GOT3 (cell line): Measurements from ENCODE around the gene TGFBI.

Experiments
- DNase-seq: peaks from one replicate; lab custom pipeline; 2025; ENCODE audit warnings: mixed read lengths; lab: John Stamatoyannopoulos, UW

Gene TGFBI

DNA sequence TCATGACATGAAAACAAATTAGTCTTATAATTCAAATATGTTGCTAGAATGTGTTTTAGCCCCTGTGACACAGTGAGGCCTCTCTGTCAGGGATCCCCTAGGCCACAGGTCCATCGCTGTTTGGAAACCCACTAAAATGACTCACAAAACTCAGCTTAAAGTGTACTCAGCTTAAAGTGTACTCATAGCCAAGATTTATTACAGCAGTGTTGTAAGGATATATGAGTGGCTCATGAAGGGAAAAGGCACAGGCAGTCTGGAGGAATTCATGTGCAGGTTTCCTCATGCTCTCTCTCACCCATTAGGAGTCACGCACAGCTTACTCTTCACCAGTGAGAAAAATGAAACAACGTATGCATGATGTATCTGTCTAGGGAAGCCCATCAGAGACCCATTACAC is 24.4 kb upstream of the TGFBI start:
- no peak for DNase-seq

DNA sequence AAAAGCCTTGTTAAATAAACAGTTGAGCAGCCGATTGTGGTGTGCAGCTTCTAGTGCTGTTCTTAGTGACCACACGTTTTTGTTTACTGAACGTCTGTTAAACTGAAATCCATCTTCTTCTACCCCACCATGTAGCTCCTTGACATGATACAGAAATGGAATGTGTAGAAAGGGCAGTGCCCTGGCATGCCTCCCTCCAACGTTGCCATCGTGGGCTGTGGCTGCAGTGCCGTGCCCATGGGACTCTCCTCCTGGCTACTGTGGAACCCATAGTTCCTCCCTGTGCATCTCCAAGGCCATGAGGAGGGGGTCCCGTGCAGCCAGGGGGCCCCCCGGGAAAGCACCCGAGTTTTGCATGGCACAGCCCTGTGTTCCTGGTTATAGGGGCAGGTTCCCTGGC is 23.3 kb upstream of the TGFBI start:
- DNase-seq = no peak

DNA sequence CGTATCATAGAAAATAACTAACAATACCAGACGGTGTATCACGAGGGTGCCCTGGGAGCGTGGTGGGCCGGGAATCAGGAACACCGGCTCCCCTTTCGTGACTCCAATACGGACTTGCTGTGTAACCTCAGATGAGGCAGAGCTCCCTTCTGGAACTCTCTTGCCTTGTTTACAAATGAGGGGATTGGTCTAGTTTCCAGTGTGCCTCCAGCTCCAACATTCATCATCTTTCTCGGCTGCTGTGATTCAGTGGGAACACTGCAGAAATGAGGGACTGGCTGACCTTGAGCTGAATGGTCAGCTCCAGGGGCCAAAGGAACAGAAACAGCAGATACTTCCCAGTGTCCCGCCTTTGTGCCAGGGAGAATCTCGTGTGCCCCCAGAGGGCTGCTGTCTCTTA is 22.6 kb upstream of the TGFBI start:
- no peak for DNase-seq

DNA sequence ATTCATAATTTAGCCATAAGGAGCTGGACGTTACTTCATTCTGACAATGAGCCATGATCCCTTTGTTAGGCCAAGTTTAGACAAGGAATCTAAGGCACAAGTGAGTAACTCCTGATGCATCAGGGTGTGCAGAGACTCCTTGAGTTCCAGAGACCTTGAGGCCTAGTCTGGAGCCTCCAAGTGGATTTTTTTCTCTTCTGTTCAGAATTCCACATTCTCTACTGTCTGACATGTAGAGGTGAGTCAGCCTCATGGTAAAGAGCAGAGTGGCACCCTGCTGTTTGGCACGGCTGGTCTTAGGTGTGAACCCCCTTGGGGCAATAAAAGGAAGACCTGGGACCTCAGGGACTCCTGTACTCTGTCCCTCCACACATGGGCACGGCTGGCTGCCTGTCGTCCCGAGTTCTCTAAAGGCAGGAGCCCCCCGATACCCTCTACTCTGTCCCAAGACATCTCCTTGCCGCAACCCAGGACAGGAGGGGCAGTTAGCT is 22.0 kb upstream of the TGFBI start:
- no peak for DNase-seq

DNA sequence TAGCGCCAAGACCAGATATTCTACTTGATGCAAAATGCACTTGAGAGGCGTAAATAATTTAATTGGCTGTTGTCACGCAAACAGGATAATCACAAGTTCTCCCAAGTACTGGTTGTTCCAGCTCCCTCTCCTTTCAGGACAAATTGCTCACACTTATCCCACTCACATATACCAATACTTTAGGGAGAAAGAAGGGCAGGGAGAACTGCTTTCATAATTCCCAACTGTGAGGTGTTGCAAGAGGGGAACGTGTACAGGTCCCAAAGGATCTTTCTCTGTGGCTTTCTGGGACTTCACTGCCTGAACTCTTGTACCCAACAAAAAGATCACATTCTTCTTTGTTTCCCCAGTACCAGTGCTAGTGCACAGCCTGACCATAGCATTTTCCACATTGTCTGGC is 21.5 kb upstream of the TGFBI start:
- no peak for DNase-seq

DNA sequence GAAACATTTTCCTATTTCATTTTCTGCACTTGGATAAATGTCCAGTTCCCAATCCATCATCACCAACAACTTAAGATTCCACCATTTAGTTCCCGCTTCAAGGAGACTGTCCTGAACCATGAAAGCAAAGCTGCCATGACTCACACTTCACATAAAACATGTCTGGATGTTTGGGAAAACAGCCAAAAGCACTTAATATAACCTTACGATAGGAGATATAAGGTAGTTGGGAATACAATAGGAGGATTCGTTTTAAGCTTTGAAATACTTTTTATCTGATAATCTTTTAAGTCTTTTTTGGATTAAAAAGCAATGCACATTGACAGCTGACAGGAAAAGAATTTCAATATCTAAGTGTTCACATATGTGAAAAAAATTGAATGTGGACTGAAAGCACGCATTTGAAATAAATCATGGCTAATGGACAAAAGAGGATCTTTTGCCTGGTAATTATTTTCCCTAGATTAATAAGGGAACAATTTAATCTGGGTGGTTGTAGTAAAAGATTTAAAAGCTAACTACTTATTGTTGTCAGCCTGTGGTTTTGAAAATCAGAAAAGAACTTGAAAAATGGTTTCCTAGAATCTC is 17.3 kb upstream of the TGFBI start:
- DNase-seq = no peak

DNA sequence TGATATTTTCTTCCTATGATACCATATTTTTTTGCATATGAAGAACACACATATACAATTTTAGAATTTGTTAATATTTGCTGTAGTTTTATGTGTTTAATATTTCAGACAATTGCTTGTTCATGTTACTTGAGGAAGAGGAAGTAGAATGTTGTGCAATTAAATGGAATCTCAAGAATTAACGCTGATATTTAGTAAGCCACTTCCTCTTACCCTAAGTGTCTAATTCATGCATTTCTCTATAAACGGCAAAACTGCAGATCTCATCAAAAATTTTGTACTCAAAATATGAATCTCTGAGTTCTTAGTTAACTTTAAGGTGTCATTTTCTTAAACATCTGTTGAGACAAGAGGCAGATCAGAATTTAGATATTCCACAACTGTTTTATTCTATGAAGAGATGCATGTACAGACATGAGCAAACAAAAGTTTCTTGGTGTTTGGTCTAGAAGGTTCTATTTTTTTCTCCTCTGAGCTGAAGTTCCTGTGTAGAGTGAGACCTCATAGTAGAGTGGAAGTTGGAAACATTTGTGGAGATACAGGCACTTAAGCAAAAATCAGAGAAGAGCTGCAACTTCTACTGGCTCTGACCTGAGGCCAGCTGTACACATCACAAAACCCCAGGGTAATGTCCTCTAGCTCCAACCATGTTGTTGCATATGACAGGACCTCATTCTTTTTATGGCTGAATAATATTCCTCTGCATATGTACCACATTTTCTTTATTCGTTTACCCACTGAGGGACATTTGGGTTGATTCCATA is 16.6 kb upstream of the TGFBI start:
- DNase-seq = no peak

DNA sequence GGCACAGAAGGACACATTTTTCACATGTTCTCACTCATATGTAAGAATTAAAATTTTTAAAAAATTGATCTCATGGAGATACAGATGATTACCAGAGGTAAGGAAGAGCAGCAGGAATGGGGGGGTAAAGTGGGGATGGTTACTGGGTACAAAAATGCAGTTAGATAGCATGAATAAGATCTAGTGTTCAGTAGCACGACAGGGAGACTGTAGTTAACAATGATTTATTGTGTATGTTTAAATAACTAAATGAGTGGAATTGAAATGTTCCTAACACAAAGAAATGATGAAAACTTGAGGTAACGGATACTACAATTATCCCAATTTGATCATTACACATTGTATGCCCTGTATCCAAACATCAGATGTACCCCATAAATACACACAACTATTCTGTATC is 15.2 kb upstream of the TGFBI start:
- no peak for DNase-seq

DNA sequence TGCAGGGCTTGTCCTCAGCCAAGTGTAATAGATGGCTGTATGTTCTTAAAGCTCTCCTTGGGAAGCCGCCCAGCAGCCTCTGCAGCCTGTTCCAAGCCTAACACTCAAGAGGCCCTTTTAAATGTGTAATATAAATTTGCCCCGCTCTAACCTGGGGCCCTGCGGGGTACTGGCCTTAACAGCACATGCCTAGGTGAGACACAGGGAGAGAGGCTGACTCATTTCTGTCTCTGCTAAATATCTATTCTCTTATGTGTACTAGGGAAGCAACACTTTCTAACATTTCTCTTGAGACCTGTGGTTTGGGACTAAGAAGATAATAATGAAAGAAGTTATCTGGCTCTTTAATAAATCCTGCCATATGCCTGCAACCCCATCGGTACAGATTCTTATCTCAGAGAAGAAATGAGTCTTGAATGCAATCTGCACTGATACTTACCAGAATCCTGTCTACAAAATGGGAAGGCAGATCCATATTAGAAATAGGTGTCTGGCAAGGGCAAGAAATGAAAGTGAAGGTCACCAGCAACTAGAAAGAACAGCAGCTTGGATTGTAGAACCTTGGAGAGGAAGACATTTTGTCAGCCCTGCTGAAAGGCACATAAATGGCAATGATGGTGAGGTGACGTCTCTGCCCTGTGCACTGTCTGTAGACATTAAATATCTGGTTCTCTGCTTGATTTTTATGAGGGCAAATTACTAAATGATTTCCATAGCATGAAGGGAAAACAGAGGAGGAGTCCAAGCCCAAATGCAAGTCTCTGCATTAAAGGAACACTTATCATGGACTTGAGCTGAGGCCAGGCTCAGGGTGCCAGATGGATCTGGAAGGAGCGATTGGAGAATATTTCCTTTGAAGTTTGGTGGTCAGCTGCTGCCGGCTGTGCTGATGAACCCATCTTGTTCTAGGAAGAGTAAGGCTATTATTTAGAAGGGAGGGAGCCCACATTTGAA is 14.5 kb upstream of the TGFBI start:
- no peak for DNase-seq

DNA sequence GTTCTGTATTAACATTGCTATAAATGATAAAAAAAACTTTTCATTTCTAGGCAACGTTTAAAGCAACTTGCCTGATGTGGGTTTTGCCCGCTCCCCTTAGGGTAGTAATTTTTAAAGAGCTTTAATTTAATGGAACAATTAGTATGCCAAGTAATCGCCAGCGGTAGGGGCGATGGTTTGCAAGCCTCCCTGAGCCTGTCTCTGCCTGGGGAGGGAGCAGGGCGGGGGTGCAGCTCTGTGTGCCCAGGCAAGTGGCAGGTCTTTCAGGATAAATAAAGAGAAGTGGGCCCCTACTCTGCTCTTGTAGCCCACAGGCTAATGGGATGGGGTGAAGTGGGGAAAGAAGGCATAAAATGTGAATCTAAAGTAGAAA is 13.8 kb upstream of the TGFBI start:
- DNase-seq = no peak

DNA sequence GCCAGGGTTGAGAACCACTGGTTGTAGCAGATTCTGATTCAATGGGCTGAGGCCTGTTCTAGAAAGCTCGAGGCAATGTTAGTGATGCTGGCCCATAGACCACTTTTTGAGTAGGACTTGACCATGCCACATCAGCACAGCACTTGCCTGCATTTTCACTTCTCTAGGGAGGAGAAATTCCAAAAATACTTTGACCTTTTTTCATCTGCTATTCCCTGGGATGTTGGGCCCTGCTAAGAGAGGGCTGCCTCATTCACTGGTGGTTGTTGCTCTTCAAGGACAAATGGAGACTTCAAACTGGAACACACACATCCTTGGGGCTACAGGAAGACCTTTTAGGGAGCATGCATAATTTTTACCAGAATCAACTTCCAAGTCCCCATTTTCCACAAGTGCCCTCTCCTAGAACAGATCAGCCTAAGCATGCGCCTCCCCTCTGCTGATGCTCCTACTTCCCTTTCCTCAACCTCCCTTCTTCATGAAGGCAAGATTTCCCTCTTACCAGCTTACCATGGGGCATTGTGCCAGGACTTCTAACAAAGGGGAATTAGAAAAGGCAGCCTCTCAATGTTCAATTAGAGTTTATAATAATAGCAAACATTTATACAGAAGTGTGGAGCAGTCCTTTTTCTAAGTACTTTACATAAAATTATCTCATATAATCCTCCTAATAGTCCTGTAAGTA is 12.7 kb upstream of the TGFBI start:
- DNase-seq = no peak

DNA sequence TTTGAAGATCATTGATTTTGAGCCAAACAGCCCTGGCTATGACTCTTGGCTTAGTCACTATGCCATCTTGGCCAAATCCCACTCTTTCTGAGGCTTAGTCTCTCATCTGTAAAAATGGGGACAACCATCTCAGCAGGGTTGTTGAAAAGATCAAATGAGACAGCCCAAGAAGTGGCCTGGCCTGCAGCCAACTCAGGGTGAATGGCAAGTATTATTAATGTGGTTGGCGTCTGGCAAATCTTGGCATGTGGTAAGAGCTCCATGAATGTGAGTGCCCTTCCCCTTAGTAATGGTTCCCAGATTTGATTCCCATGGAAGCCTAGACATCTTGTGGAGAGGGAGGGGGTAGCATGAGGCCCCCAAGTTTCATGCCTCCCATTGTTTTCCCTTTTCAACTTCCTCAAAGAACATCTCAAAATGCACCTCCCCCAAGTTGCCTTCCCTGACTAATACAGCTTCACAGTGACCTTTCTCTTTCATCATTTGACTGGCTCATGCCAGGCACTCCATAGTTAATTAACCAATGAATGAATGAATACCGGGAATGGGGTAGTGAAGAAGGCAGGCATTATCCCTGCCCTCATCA is 11.8 kb upstream of the TGFBI start:
- peak; percentile 85 for DNase-seq

DNA sequence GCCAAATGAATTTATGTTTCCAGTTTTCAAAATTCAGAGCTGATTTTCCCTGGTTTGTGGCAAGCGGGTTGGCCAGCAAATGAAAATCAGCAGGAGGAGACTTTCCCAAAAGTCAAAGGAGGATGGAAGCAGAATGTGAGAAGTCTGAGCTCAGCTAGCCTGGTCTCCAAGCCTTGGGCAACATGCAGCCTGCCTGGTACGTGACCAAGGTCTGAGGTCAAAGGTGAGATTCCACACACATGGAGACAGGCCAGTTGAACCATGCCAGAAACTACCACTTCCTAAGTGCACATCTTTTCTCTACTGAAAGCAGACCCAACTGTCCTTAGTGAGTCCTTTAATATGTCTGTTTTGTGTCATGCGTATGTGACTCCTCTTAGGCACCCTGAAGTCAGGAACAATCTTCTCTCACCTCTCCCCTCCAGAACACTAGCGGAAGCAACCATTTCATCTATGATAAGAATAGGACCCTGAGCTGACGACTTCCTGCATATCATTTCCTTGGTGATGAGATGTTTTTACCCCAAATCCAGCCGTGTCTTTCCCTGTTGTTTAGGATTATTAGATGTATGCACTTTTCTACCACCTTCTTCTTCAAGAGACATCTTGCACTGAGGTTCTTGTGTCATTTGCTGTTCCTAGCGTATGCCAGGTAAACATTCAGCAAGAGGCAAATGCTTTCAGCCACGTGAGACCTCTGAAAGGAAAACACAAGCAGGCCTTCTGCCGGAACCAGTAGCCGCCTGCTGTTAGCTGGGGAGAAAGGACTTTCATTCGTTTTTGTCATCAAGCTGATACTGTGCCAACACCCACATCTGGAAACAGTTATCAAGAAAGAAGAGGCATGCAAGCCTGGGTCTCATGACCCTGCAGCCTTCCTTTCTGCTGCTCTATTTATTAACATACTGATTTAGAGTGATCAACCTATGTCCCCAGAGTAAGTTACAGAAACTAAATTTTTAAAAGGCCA is 9.7 kb upstream of the TGFBI start:
- DNase-seq = peak; percentile 56

DNA sequence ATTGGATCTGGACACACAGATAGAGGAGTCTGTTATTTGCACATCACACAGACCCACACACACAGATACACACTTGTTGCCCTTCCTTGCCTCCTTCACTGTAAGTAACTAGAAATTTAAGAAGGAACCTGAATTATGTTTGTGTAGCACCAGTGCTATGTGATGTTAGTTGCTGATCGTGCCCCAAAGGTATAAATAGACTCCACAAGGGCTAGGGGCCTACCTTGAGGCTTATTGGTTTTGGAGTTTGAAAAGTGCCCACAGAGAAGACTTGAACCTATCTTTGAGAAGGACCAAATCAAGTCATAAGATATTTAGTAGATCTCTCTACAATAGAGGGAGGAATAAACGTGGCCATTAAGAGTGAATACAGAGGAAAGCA is 8.8 kb upstream of the TGFBI start:
- no peak for DNase-seq

DNA sequence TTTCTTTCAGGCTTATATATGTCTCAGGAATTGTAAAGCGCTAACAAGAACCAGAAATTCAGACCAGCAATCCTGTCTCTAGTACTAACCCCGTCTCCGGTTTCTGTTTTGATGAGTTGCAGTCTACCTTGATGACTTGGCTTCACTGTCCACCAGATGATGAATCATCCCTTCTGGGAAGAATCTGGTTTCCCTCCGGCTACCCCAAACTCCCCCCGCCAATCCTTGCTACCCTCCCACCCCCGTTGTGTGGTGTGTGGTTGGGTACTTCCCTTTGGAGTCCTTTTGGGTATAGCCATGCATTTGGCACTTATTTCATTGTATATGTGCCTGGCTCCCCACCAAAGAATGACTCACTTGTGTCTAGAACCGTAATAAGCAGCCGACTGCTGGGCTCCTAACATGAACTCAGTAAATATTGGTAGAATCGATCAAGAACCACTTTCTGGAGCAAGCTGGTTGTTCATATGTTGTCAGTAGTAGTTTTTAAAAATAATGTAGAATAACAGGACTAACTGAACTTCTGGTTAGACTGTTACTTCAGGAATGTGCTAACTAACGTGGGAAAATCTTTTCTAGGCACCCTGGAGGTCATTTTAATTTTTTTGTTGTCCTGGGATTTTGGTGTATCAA is 8.3 kb upstream of the TGFBI start:
- DNase-seq = peak; percentile 44

DNA sequence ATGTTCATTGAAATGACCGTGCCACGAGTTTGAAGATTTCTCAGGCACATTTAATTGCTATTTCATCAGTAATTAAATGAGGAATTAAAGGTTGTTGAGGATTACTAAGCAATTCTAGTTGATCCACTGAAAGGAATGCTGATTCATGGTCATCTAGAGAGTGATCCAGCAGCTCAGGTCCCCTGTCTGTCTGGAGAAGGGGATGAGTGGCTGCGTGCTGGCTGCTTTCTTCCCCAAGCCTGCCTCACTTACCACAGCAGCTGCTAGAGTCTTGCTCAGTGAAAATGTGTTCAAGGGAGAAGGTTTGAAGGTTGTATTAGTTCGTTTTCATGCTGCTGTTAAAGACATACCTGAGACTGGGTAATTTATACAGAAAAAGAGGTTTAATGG is 7.8 kb upstream of the TGFBI start:
- no peak for DNase-seq

DNA sequence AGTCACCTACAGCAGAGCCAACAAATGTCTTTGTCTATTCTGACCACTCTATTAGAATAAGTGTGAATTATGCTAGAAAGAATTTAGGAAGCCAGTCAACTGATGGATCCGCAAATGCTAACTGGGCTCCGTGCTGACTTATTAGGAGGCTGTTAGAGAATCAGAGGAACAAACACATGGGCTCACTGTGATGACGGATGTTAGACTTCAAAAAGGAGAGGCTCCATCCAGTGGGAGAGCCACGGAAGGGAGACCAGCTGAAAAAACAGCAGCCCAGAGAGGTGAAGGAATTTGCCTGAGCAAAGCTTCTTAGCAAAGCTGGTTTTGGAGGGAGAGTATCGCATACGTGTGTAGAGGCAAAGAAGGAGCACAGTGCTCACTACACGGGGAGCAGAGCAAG is 5.8 kb upstream of the TGFBI start:
- DNase-seq = no peak

DNA sequence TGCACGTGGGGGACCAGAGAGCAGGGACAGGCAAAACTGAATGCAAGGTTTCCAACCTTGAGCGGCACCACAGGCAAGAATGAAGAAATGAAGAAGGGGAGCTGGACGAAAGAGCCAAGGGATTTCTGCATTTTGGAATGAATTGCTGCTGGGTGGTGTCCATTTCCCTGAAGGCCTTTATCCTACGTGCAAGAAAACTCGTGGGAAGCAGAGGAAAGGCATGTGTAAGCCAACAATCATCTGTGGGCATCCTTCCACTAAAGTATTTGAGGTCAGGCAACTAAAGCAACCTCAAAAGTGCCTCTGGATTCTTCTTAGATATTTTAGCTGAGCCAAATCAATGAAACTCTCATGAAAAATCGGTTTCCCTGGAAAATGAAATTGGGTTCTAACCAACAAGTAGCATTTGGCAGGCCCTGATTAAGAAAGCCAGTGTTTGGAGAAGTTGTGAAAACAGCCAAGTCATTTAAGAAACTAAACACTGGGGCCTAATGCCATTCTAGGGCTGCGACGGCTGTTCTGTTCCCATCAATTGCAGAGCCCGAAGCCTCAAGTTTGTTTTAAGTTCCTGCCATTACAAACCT is 4.7 kb upstream of the TGFBI start:
- DNase-seq = no peak

DNA sequence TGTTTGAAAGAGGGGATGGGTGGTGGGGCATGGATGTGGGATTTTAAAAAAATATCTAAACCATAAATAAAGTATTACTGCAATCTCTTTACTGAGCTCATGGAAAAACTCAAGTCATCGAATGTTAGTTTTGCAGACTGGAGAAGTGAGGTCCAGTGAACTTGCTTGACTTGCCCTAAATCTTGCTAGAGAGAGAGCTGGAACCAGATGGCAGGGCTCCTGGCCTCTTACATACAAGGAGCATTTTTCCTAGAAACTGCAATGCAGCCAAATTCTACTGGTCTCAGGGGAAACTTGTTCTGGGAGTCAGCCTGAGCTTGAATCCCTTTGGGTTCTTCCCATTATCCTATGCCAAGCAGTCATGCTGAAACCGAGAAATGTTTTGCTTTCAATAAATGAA is 2.9 kb upstream of the TGFBI start:
- no peak for DNase-seq

DNA sequence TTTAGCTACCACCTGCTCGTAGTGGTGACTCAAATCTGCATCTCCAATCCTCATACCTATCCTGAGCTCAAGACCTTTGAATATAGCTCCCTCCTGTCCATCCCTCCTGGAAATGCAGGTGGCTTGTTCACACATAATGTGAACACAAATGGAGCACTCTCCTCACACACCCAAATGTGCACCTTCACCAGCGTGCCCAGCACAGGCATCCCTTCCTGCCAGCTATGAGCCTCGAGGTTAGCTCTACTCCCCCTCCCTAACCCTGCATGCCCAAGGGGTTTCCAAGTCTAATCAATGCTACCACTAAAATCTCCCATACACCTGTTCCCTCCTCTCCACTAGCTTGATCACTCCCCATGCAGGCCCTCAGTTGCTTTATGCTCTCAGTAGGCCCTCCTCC is 2.2 kb upstream of the TGFBI start:
- no peak for DNase-seq
